CD14-positive monocyte (primary cell): ENCODE data around the gene ZFP36L1. TPM values are rescaled to one million over a fixed set of nuclear protein-coding genes. Genes with fewer than 3 reads are reported as not detected.

Experiments
- DNase-seq, 3 donors: peaks; one replicate each; pipeline ENCODE4 v3.0.0-alpha.2; 2011 to 2022
- H2AFZ ChIP-seq: 2 replicates; pipeline ENCODE4 v1.6.0; 2012; ENCODE audit warnings: mild to moderate bottlenecking, low read depth, low read length, inconsistent platforms; ENCODE audit not compliant: insufficient read depth, poor library complexity, severe bottlenecking
- H3K27ac ChIP-seq, 2 donors: 1 replicate in 1 of 2; 2 replicates in 1 of 2; pipeline ENCODE4 v1.5.1; 2012 to 2013; ENCODE audit warnings: low read length in 2 of 2, control low read depth in 1 of 2, inconsistent platforms in 1 of 2, low read depth in 1 of 2, mild to moderate bottlenecking in 1 of 2
- H3K27me3 ChIP-seq, 2 donors: one replicate each; pipeline versions ENCODE4 v1.6.0 to v1.6.1; 2011 to 2013; ENCODE audit warnings: low read length in 2 of 2; ENCODE audit not compliant: control insufficient read depth in 2 of 2, insufficient read depth in 2 of 2
- H3K36me3 ChIP-seq, 2 donors: replicated peaks in 1 of 2; 1 replicate in 1 of 2; 2 replicates in 1 of 2; pipeline versions ENCODE4 v1.5.1 to v1.6.1; 2012 to 2013; ENCODE audit warnings: low read length in 2 of 2, control low read depth in 1 of 2, inconsistent platforms in 1 of 2, mild to moderate bottlenecking in 1 of 2; ENCODE audit not compliant: insufficient read depth in 2 of 2, control insufficient read depth in 1 of 2
- H3K4me1 ChIP-seq, 2 donors: 1 replicate in 1 of 2; 2 replicates in 1 of 2; pipeline versions ENCODE4 v1.5.1 to v1.6.1; 2012 to 2013; ENCODE audit warnings: low read length in 2 of 2, control low read depth in 1 of 2, inconsistent platforms in 1 of 2, mild to moderate bottlenecking in 1 of 2, moderate library complexity in 1 of 2; ENCODE audit not compliant: insufficient read depth in 2 of 2, control insufficient read depth in 1 of 2
- H3K4me2 ChIP-seq: replicated peaks from 2 replicates; pipeline ENCODE3; 2012; ENCODE audit warnings: low read length, moderate library complexity, mild to moderate bottlenecking; ENCODE audit not compliant: poor library complexity, severe bottlenecking; ENCODE audit errors: extremely low read depth
- H3K4me3 ChIP-seq, 3 experiments: fragments of 200-600 bp in 1 of 3; sonication (generic) in 1 of 3; replicated peaks in 1 of 3; 1 replicate in 2 of 3; 2 replicates in 1 of 3; pipeline ENCODE4 v1.5.1; 2011 to 2013; ENCODE audit warnings: low read length in 3 of 3, mild to moderate bottlenecking in 3 of 3, control low read depth in 2 of 3, low read depth in 2 of 3, inconsistent platforms in 1 of 3, moderate library complexity in 1 of 3
- H3K79me2 ChIP-seq: 2 replicates; pipeline ENCODE4 v1.6.0; 2012; ENCODE audit warnings: mild to moderate bottlenecking, control low read depth, inconsistent platforms, low read length, moderate library complexity; ENCODE audit not compliant: insufficient read depth
- H3K9ac ChIP-seq: 2 replicates; pipeline ENCODE4 v1.6.0; 2017; ENCODE audit warnings: low read length, mild to moderate bottlenecking; ENCODE audit not compliant: insufficient read depth, poor library complexity, severe bottlenecking
- H3K9me3 ChIP-seq, 2 donors: replicated peaks in 1 of 2; 1 replicate in 1 of 2; 2 replicates in 1 of 2; pipeline versions ENCODE4 v1.5.1 to v1.6.1; 2012 to 2013; ENCODE audit warnings: low read length in 2 of 2, control low read depth in 1 of 2; ENCODE audit not compliant: control insufficient read depth in 1 of 2, insufficient read depth in 1 of 2
- H4K20me1 ChIP-seq: 2 replicates; pipeline ENCODE4 v1.6.0; 2012; ENCODE audit warnings: mild to moderate bottlenecking, low read length, control low read depth, moderate library complexity; ENCODE audit not compliant: insufficient read depth
- H3K27ac Mint-ChIP-seq, 7 donors: one replicate each; pipeline ENCODE4 v1.8.0; 2020; ENCODE audit warnings: mild to moderate bottlenecking in 7 of 7, mixed read lengths in 7 of 7, moderate library complexity in 6 of 7, inconsistent platforms in 2 of 7
- H3K27me3 Mint-ChIP-seq, 3 donors: one replicate each; pipeline ENCODE4 v1.8.0; 2021 to 2022; ENCODE audit warnings: low read depth in 3 of 3, mild to moderate bottlenecking in 3 of 3, mixed read lengths in 3 of 3, moderate library complexity in 3 of 3, inconsistent platforms in 1 of 3
- H3K36me3 Mint-ChIP-seq, 2 donors: one replicate each; pipeline ENCODE4 v1.8.0; 2020; ENCODE audit warnings: mixed read lengths in 2 of 2, inconsistent platforms in 1 of 2, mild to moderate bottlenecking in 1 of 2
- H3K4me1 Mint-ChIP-seq: one replicate; pipeline ENCODE4 v1.8.0; 2020; ENCODE audit warnings: mild to moderate bottlenecking, mixed read lengths
- H3K4me3 Mint-ChIP-seq, 2 donors: one replicate each; pipeline ENCODE4 v1.8.0; 2020; ENCODE audit warnings: mild to moderate bottlenecking in 2 of 2, mixed read lengths in 2 of 2, moderate library complexity in 1 of 2
- H3K9me3 Mint-ChIP-seq, 7 donors: one replicate each; pipeline ENCODE4 v1.8.0; 2020 to 2022; ENCODE audit warnings: mixed read lengths in 7 of 7, mild to moderate bottlenecking in 6 of 7, moderate library complexity in 6 of 7, inconsistent platforms in 2 of 7
- WGBS: methylation state at CpG from one replicate; pipeline ENCODE4 v1.1.5; 2013; ENCODE audit warnings: missing lambda C conversion rate; ENCODE audit not compliant: insufficient coverage; 5-methylcytosine and 5-hydroxymethylcytosine counted together
- intact Hi-C, 2 donors: fragments of 100-400 bp; cut with micrococcal nuclease; formaldehyde crosslinking; loops; one replicate each; pipeline versions ENCODE4 v1.15.0 to v1.15.1; 2023
- polyA plus RNA-seq, 3 donors: library from polyadenylated mRNA; depleted of rRNA in 1 of 3; unstranded in 2 of 3; stranded (reverse) in 1 of 3; fragments of 300-500 nt in 2 of 3; fragments of >200 nt in 1 of 3; fragmentation: Illumina TruSeq in 2 of 3; gene quantifications; 1 replicate in 2 of 3; 2 replicates in 1 of 3; pipeline ENCODE4 v1.2.3, GENCODE V29; 2012 to 2021
- TF ChIP-seq, protein P1 (sequence below): fragments of 200-600 bp; IDR thresholded peaks from one replicate; pipeline ENCODE4 v1.8.0; 2022; ENCODE audit warnings: antibody characterized with exemption, mild to moderate bottlenecking

ZFP36L1 gene
- polyA plus RNA-seq, 3 donors, result 151 to 934 (median 185) TPM

GRCh38 chr14:68749487-68750475, 43.1 kb downstream of the ZFP36L1 start:
- Histone ChIP-seq H3K36me3 (no peaks in the 10 kb centered on the region), H3K4me3 (no peak overlapping the region), H3K27me3 (peaks cover 81 to 97% of the 10 kb centered on the region in 2 donors), H3K27ac (no peak overlapping the region), H3K4me2 (no peak overlapping the region), H3K4me1 (no peaks in the 10 kb centered on the region), H4K20me1 (no peaks in the 10 kb centered on the region), H2AFZ (no peak overlapping the region), H3K9me3 (peaks cover 0 to 7% of the 10 kb centered on the region in 2 donors), H3K9ac (no peak overlapping the region), H3K79me2 (no peaks in the 10 kb centered on the region)
- Mint-ChIP-seq H3K4me1 (peaks cover 5% of the 10 kb centered on the region), H3K27ac (no peak overlapping the region), H3K27me3 (peaks cover 83 to 98% (median 91%) of the 10 kb centered on the region in 3 donors), H3K36me3 (peaks cover 0 to 6% of the 10 kb centered on the region in 2 donors), H3K9me3 (peaks cover 0 to 13% (median 2%) of the 10 kb centered on the region in 7 donors), H3K4me3 (peak overlapping the region in 1 of 2 donors; percentile 62)
- DNase-seq, result no peak
- intact Hi-C loops, result loop anchor here in 1 of 2 donors (5.0 kb wide), 1 partner anchor 33 kb away; no protein-coding TSS in a partner anchor
- no CpG with 5 or more reads among the region's 11 CpGs for WGBS
- TF ChIP-seq, protein P1, sequence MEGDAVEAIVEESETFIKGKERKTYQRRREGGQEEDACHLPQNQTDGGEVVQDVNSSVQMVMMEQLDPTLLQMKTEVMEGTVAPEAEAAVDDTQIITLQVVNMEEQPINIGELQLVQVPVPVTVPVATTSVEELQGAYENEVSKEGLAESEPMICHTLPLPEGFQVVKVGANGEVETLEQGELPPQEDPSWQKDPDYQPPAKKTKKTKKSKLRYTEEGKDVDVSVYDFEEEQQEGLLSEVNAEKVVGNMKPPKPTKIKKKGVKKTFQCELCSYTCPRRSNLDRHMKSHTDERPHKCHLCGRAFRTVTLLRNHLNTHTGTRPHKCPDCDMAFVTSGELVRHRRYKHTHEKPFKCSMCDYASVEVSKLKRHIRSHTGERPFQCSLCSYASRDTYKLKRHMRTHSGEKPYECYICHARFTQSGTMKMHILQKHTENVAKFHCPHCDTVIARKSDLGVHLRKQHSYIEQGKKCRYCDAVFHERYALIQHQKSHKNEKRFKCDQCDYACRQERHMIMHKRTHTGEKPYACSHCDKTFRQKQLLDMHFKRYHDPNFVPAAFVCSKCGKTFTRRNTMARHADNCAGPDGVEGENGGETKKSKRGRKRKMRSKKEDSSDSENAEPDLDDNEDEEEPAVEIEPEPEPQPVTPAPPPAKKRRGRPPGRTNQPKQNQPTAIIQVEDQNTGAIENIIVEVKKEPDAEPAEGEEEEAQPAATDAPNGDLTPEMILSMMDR, result no peak

GRCh38 chr14:68748691-68749090, 44.2 kb downstream of the ZFP36L1 start:
- H3K27me3 Mint-ChIP-seq, result peaks cover 87 to 98% (median 93%) of the 10 kb centered on the region in 3 donors
- Histone ChIP-seq H3K4me3 (no peak overlapping the region), H2AFZ (no peak overlapping the region), H4K20me1 (no peaks in the 10 kb centered on the region), H3K79me2 (no peaks in the 10 kb centered on the region), H3K36me3 (no peaks in the 10 kb centered on the region), H3K27me3 (peaks cover 82 to 97% of the 10 kb centered on the region in 2 donors), H3K9me3 (peaks cover 0 to 7% of the 10 kb centered on the region in 2 donors), H3K27ac (no peak overlapping the region), H3K4me2 (no peak overlapping the region), H3K9ac (no peak overlapping the region), H3K4me1 (no peaks in the 10 kb centered on the region)
- WGBS, result 95% methylated on average over 5 of the region's 5 CpGs
- H3K4me1 Mint-ChIP-seq, result peaks cover 5% of the 10 kb centered on the region
- peaks cover 0 to 6% of the 10 kb centered on the region in 2 donors for H3K36me3 Mint-ChIP-seq
- intact Hi-C loops, result loop anchor here in 1 of 2 donors (5.0 kb wide), 1 partner anchor 34 kb away; no protein-coding TSS in a partner anchor
- no peak overlapping the region for H3K27ac Mint-ChIP-seq
- no peak for DNase-seq
- H3K4me3 Mint-ChIP-seq, result peak overlapping the region in 1 of 2 donors; percentile 83
- peaks cover 0 to 13% (median 3%) of the 10 kb centered on the region in 7 donors for H3K9me3 Mint-ChIP-seq
- TF ChIP-seq, protein P1, result no peak
